HCT116 (cell line): ENCODE data around the gene DHDH. TPM values are rescaled to one million over a fixed set of nuclear protein-coding genes. Genes with fewer than 3 reads are reported as not detected.

ENCODE experiments used
- ATAC-seq: fragments of 200-7000 bp; cut with Tn5 transposase; 2 replicates; pipeline ENCODE4 v1.9.1; 2020; ENCODE audit warnings: mild to moderate bottlenecking, moderate library complexity
- BruUV-seq: library from RNA; stranded (reverse); fragments of 400-500 nt; replicated peaks from 2 replicates; lab custom pipeline; 2021; lab: Mats Ljungman, UMichigan
- CTCF ChIA-PET: fragments of 300-600 bp; sonication (Branson Sonifier 250); formaldehyde crosslinking; loops from one replicate; lab custom pipeline; 2021; ENCODE audit warnings: antibody characterized with exemption; lab: Charles Lee
- POLR2A ChIA-PET: fragments of 300-600, 350-600 bp; sonication (Branson Sonifier 250); formaldehyde crosslinking; loops from one replicate; lab custom pipeline; 2021; ENCODE audit warnings: antibody characterized with exemption; lab: Charles Lee
- RAD21 ChIA-PET, 2 experiments: fragments of 300-600 bp; sonication (Branson Sonifier 250); formaldehyde crosslinking; loops; one replicate each; lab custom pipeline; 2023; ENCODE audit warnings: low total read pairs in 2 of 2; ENCODE audit not compliant: uncharacterized antibody in 2 of 2, unreplicated experiment in 2 of 2, low non-redundant PET in 1 of 2; lab: Charles Lee
- DNase-seq: peaks from one replicate; pipeline ENCODE4 v3.0.0-alpha.2; 2010; ENCODE audit warnings: low read depth, low spot score
- H2AFZ ChIP-seq: fragments of 200-600 bp; shearing (Covaris generic), sonication (generic); 2 replicates; pipeline ENCODE4 v1.6.1; 2017; ENCODE audit warnings: low read depth, mixed run types, mixed read lengths, antibody characterized with exemption, low read length; ENCODE audit not compliant: poor library complexity, severe bottlenecking
- H3K27ac ChIP-seq: 2 replicates; pipeline ENCODE4 v1.5.1; 2012; ENCODE audit warnings: low read depth, low read length
- H3K27me3 ChIP-seq: fragments of 200-600 bp; sonication (generic); 2 replicates; pipeline ENCODE4 v1.6.1; 2016; ENCODE audit warnings: mixed run types, low read length, mixed read lengths; ENCODE audit not compliant: insufficient read depth
- H3K36me3 ChIP-seq, 2 experiments: fragments of 200-500 bp in 1 of 2; fragments of 200-600 bp in 1 of 2; sonication (Bioruptor generic) in 1 of 2; sonication (generic) in 1 of 2; 2 replicates each; pipeline versions ENCODE4 v1.5.1 to v1.6.1; 2014 to 2016; ENCODE audit warnings: low read length in 2 of 2, inconsistent platforms in 1 of 2, mixed read lengths in 1 of 2, mixed run types in 1 of 2; ENCODE audit not compliant: insufficient read depth in 2 of 2, control insufficient read depth in 1 of 2
- H3K4me1 ChIP-seq, 2 experiments: fragments of 200-600 bp in 1 of 2; sonication (generic) in 1 of 2; 2 replicates each; pipeline versions ENCODE4 v1.5.1 to v1.6.1; 2012 to 2017; ENCODE audit warnings: low read length in 2 of 2, inconsistent platforms in 1 of 2, mild to moderate bottlenecking in 1 of 2, mixed read lengths in 1 of 2, mixed run types in 1 of 2, moderate library complexity in 1 of 2; ENCODE audit not compliant: insufficient read depth in 2 of 2, control insufficient read depth in 1 of 2
- H3K4me2 ChIP-seq: fragments of 200-600 bp; sonication (generic); 2 replicates; pipeline ENCODE4 v1.6.1; 2017; ENCODE audit warnings: mixed run types, low read length, mixed read lengths
- H3K4me3 ChIP-seq, 2 experiments: fragments of 200-600 bp in 1 of 2; sonication (generic) in 1 of 2; replicated peaks in 1 of 2; 2 replicates each; pipeline ENCODE4 v1.5.1; 2011 to 2016; ENCODE audit warnings: low read length in 2 of 2, control low read depth in 1 of 2, low read depth in 1 of 2, mild to moderate bottlenecking in 1 of 2, mixed read lengths in 1 of 2, mixed run types in 1 of 2
- H3K79me2 ChIP-seq: fragments of 200-600 bp; sonication (generic); 2 replicates; pipeline ENCODE4 v1.6.1; 2017; ENCODE audit warnings: mild to moderate bottlenecking, mixed run types, low read length, moderate library complexity, mixed read lengths; ENCODE audit not compliant: insufficient read depth
- H3K9ac ChIP-seq: fragments of 200-600 bp; sonication (generic); 2 replicates; pipeline ENCODE4 v1.6.1; 2016; ENCODE audit warnings: low read length, mixed read lengths
- H3K9me2 ChIP-seq: fragments of 200-600 bp; sonication (generic), shearing (Covaris generic); 2 replicates; pipeline ENCODE4 v1.6.1; 2017; ENCODE audit warnings: mixed run types, mild to moderate bottlenecking, moderate library complexity; ENCODE audit not compliant: insufficient read depth
- H3K9me3 ChIP-seq, 2 experiments: fragments of 200-500 bp in 1 of 2; fragments of 200-600 bp in 1 of 2; sonication (Bioruptor generic) in 1 of 2; sonication (generic) in 1 of 2; 2 replicates each; pipeline ENCODE4 v1.6.1; 2014 to 2017; ENCODE audit warnings: low read length in 2 of 2, mixed read lengths in 2 of 2, inconsistent platforms in 1 of 2, low read depth in 1 of 2, mild to moderate bottlenecking in 1 of 2, mixed run types in 1 of 2, moderate library complexity in 1 of 2; ENCODE audit not compliant: control insufficient read depth in 1 of 2, insufficient read depth in 1 of 2
- H4K20me1 ChIP-seq: fragments of 200-600 bp; sonication (generic), shearing (Covaris generic); 2 replicates; pipeline ENCODE4 v1.6.1; 2017; ENCODE audit warnings: mixed run types, mild to moderate bottlenecking, moderate library complexity; ENCODE audit not compliant: insufficient read depth
- CBX3 ChIP-seq: IDR thresholded peaks from 2 replicates; pipeline ENCODE4 v1.6.1; 2012; ENCODE audit warnings: low read depth
- CEBPB ChIP-seq: IDR thresholded peaks from 2 replicates; pipeline ENCODE4 v1.6.1; 2012; ENCODE audit warnings: low read depth
- CTCF ChIP-seq, 3 experiments: fragments of 200-600 bp in 1 of 3; sonication (generic) in 1 of 3; IDR thresholded peaks in 2 of 3; conservative IDR thresholded peaks in 1 of 3; 2 replicates each; pipeline ENCODE4 v1.5.1; 2012 to 2017; ENCODE audit warnings: low read depth in 2 of 3, low read length in 2 of 3, antibody characterized with exemption in 1 of 3, borderline replicate concordance in 1 of 3, control low read depth in 1 of 3, mild to moderate bottlenecking in 1 of 3, mixed read lengths in 1 of 3, mixed run types in 1 of 3, moderate library complexity in 1 of 3; ENCODE audit not compliant: insufficient read depth in 1 of 3
- ELF1 ChIP-seq: IDR thresholded peaks from 2 replicates; pipeline ENCODE4 v1.6.1; 2012; ENCODE audit warnings: low read depth, borderline replicate concordance
- JUND ChIP-seq: IDR thresholded peaks from 2 replicates; pipeline ENCODE4 v1.6.1; 2012
- MAX ChIP-seq: IDR thresholded peaks from 2 replicates; pipeline ENCODE4 v1.6.1; 2012
- REST ChIP-seq: IDR thresholded peaks from 2 replicates; pipeline ENCODE4 v1.6.1; 2012; ENCODE audit warnings: low read depth
- SP1 ChIP-seq: IDR thresholded peaks from 2 replicates; pipeline ENCODE4 v1.6.1; 2012; ENCODE audit warnings: low read depth
- ZNF274 ChIP-seq: fragments of 200-500 bp; sonication (Bioruptor generic); IDR thresholded peaks from 2 replicates; pipeline ENCODE4 v1.6.1; 2014; ENCODE audit warnings: mild to moderate bottlenecking, low read depth, low read length, inconsistent platforms
- intact Hi-C: fragments of 100-400 bp; cut with micrococcal nuclease; formaldehyde crosslinking; loops from 2 replicates; pipeline ENCODE4 v1.10.0; 2022
- total RNA-seq: library from RNA; stranded (reverse); gene quantifications from one replicate; pipeline ENCODE4 v1.2.1, GENCODE V29; 2021; ENCODE audit not compliant: unreplicated experiment

The DHDH gene
- total RNA-seq, 1 experiment from 2014 or later: 8.6 TPM

- POLR2A ChIA-PET: no interaction called here
- H3K79me2 ChIP-seq: no peaks in the 10 kb centered on the region
- TF ChIP-seq REST: no peak
- TF ChIP-seq CTCF (IDR thresholded peaks at IDR 0.05 in 2 of 3, conservative IDR thresholded peaks at IDR 0.05 in 1 of 3; ENCODE audit: borderline replicate concordance in 1 of 3, insufficient read depth in 1 of 3, low read depth in 2 of 3, low read length in 2 of 3): no peak
- no peak for TF ChIP-seq ELF1
- no peak for TF ChIP-seq CEBPB
- TF ChIP-seq ZNF274: no peak
- TF ChIP-seq CBX3: no peak
- no peak for TF ChIP-seq SP1
- no peak for TF ChIP-seq JUND
- no peak for TF ChIP-seq MAX
- H3K4me2 ChIP-seq: no peak overlapping the region
- H3K9ac ChIP-seq: no peak overlapping the region
- no peak overlapping the region for H3K4me3 ChIP-seq
- H2AFZ ChIP-seq: no peak overlapping the region
- no peaks in the 10 kb centered on the region for H3K27me3 ChIP-seq
- H3K27ac ChIP-seq: no peak overlapping the region
- no peaks in the 10 kb centered on the region for H3K9me2 ChIP-seq
- peaks cover 17 to 26% of the 10 kb centered on the region in 2 experiments for H3K4me1 ChIP-seq
- intact Hi-C loops: no loop called here
- H4K20me1 ChIP-seq: no peaks in the 10 kb centered on the region
- ATAC-seq (no peak), DNase-seq (no peak)
- CTCF ChIA-PET: no interaction called here
- RAD21 ChIA-PET: no interaction called here
- no TSS peak for BruUV-seq
- H3K9me3 ChIP-seq: no peaks in the 10 kb centered on the region
- H3K36me3 ChIP-seq: peaks cover 2 to 3% of the 10 kb centered on the region in 2 experiments; a peak in 1 of 4 replicates
Observed at GRCh38 chr19:48921721-48922500, 11.6 kb upstream of the DHDH start.
